H1 (cell line): ENCODE data around the gene CDHR2. TPM values are rescaled to one million over a fixed set of nuclear protein-coding genes. Genes with fewer than 3 reads are reported as not detected.
A peak's percentile ranks its signal among the peaks of the same experiment; 100 is the strongest.

Experiments used
- CTCF ChIA-PET: fragments of 300-600 bp; sonication (Branson Sonifier 250); formaldehyde crosslinking; loops from one replicate; lab custom pipeline; 2021; ENCODE audit not compliant: partially characterized antibody; lab: Charles Lee
- POLR2A ChIA-PET: fragments of 300-600 bp; sonication (Branson Sonifier 250); formaldehyde crosslinking; loops from one replicate; lab custom pipeline; 2021; ENCODE audit warnings: inconsistent platforms; ENCODE audit not compliant: partially characterized antibody; lab: Charles Lee
- DNase-seq, 2 experiments: peaks; one replicate each; pipeline versions ENCODE4 v3.0.0 to v3.0.0-alpha.2; 2010 to 2022; ENCODE audit warnings: low spot score in 2 of 2, low read depth in 1 of 2, mixed read lengths in 1 of 2
- FAIRE-seq: peaks from 2 replicates; lab custom pipeline; 2011; peaks lifted over from hg19 to GRCh38; lab: Jason Lieb, UNC
- H2AFZ ChIP-seq: 2 replicates; pipeline ENCODE4 v1.8.1; 2012; ENCODE audit warnings: low read length, inconsistent platforms
- H2AK5ac ChIP-seq: 2 replicates; pipeline ENCODE4 v1.6.1; 2013; ENCODE audit warnings: low read depth, low read length
- H2BK120ac ChIP-seq: replicated peaks from 2 replicates; pipeline ENCODE3; 2013; ENCODE audit warnings: low read depth, low read length, inconsistent platforms
- H2BK12ac ChIP-seq: 2 replicates; pipeline ENCODE4 v1.6.1; 2013; ENCODE audit warnings: low read depth, low read length
- H2BK15ac ChIP-seq: 2 replicates; pipeline ENCODE4 v1.6.1; 2013; ENCODE audit warnings: low read length
- H2BK20ac ChIP-seq: 2 replicates; pipeline ENCODE4 v1.6.1; 2013; ENCODE audit warnings: low read length
- H2BK5ac ChIP-seq: 2 replicates; pipeline ENCODE4 v1.6.1; 2013; ENCODE audit warnings: low read depth, low read length
- H3K14ac ChIP-seq: 2 replicates; pipeline ENCODE4 v1.6.1; 2013; ENCODE audit warnings: inconsistent platforms; ENCODE audit not compliant: insufficient read length
- H3K18ac ChIP-seq: 2 replicates; pipeline ENCODE4 v1.6.1; 2013; ENCODE audit warnings: low read length; ENCODE audit errors: extremely low read depth
- H3K23ac ChIP-seq: 2 replicates; pipeline ENCODE4 v1.6.1; 2013; ENCODE audit warnings: inconsistent platforms; ENCODE audit not compliant: insufficient read length
- H3K23me2 ChIP-seq: 2 replicates; pipeline ENCODE4 v1.6.1; 2013; ENCODE audit warnings: low read depth, low read length
- H3K27ac ChIP-seq: 2 replicates; pipeline ENCODE4 v1.6.1; 2011; ENCODE audit warnings: low read depth, low read length, inconsistent platforms
- H3K27me3 ChIP-seq, 4 experiments: replicated peaks in 1 of 4; 1 replicate in 1 of 4; 2 replicates in 3 of 4; pipeline versions ENCODE4 v1.6.1 to v1.8.1; 2011 to 2013; ENCODE audit warnings: low read length in 3 of 4, mild to moderate bottlenecking in 3 of 4, inconsistent platforms in 2 of 4, mixed read lengths in 2 of 4, moderate library complexity in 1 of 4; ENCODE audit not compliant: control insufficient read depth in 3 of 4, insufficient read depth in 3 of 4; ENCODE audit errors: extremely low read depth in 1 of 4
- H3K36me3 ChIP-seq, 4 experiments: 2 replicates each; pipeline versions ENCODE4 v1.6.1 to v1.8.1; 2011 to 2013; ENCODE audit warnings: mild to moderate bottlenecking in 4 of 4, low read length in 3 of 4, moderate library complexity in 2 of 4, control low read depth in 1 of 4, inconsistent platforms in 1 of 4; ENCODE audit not compliant: insufficient read depth in 4 of 4, control insufficient read depth in 2 of 4
- H3K4ac ChIP-seq: replicated peaks from 2 replicates; pipeline ENCODE3; 2013; ENCODE audit warnings: low read length, low read depth, mixed read lengths, inconsistent platforms; ENCODE audit not compliant: insufficient read length
- H3K4me1 ChIP-seq, 4 experiments: replicated peaks in 1 of 4; 1 replicate in 1 of 4; 2 replicates in 3 of 4; pipeline versions ENCODE4 v1.6.1 to v1.8.1; 2011 to 2013; ENCODE audit warnings: low read length in 3 of 4, inconsistent platforms in 2 of 4, mixed read lengths in 1 of 4; ENCODE audit not compliant: insufficient read depth in 4 of 4, control insufficient read depth in 3 of 4
- H3K4me2 ChIP-seq, 2 experiments: 2 replicates each; pipeline versions ENCODE4 v1.6.1 to v1.8.1; 2011 to 2013; ENCODE audit warnings: low read depth in 2 of 2, low read length in 2 of 2, control low read depth in 1 of 2, inconsistent platforms in 1 of 2, mild to moderate bottlenecking in 1 of 2; ENCODE audit not compliant: insufficient read depth in 1 of 2
- H3K4me3 ChIP-seq, 4 experiments: fragments of 200-600, 300-600 bp in 1 of 4; sonication (generic), shearing (Covaris generic), sonication (Bioruptor Twin) in 1 of 4; 2 replicates each; pipeline versions ENCODE4 v1.5.1 to v1.8.1; 2011 to 2016; ENCODE audit warnings: low read length in 4 of 4, low read depth in 3 of 4, control low read depth in 2 of 4, inconsistent platforms in 2 of 4, mild to moderate bottlenecking in 2 of 4, mixed read lengths in 1 of 4, moderate library complexity in 1 of 4; ENCODE audit not compliant: insufficient read depth in 2 of 4; ENCODE audit errors: extremely low read depth in 1 of 4
- H3K56ac ChIP-seq: replicated peaks from 2 replicates; pipeline ENCODE3; 2013; ENCODE audit warnings: low read depth, mild to moderate bottlenecking, mixed read lengths, low read length, inconsistent platforms; ENCODE audit not compliant: insufficient read length
- H3K79me1 ChIP-seq: 2 replicates; pipeline ENCODE4 v1.6.1; 2013; ENCODE audit warnings: low read depth, low read length, control low read depth
- H3K79me2 ChIP-seq, 2 experiments: 2 replicates each; pipeline versions ENCODE4 v1.6.1 to v1.8.1; 2012 to 2013; ENCODE audit warnings: low read length in 2 of 2, mild to moderate bottlenecking in 2 of 2, inconsistent platforms in 1 of 2; ENCODE audit not compliant: insufficient read depth in 2 of 2, control insufficient read depth in 1 of 2
- H3K9ac ChIP-seq, 4 experiments: replicated peaks in 1 of 4; 1 replicate in 1 of 4; 2 replicates in 3 of 4; pipeline versions ENCODE4 v1.6.1 to v1.8.1; 2011 to 2013; ENCODE audit warnings: low read depth in 3 of 4, low read length in 3 of 4, control low read depth in 2 of 4, mild to moderate bottlenecking in 2 of 4, moderate library complexity in 2 of 4, inconsistent platforms in 1 of 4; ENCODE audit errors: extremely low read depth in 1 of 4
- H3K9me3 ChIP-seq, 2 experiments: 2 replicates each; pipeline versions ENCODE4 v1.6.1 to v1.8.1; 2012 to 2013; ENCODE audit warnings: mild to moderate bottlenecking in 2 of 2, moderate library complexity in 2 of 2, control low read depth in 1 of 2, inconsistent platforms in 1 of 2, low read depth in 1 of 2, low read length in 1 of 2, mixed read lengths in 1 of 2; ENCODE audit not compliant: insufficient read depth in 2 of 2
- H4K20me1 ChIP-seq, 2 experiments: replicated peaks in 1 of 2; 2 replicates each; pipeline versions ENCODE3 to v1.8.1; 2011 to 2013; ENCODE audit warnings: inconsistent platforms in 2 of 2, low read length in 2 of 2, mild to moderate bottlenecking in 1 of 2; ENCODE audit not compliant: insufficient read depth in 2 of 2, control insufficient read depth in 1 of 2
- H4K5ac ChIP-seq: 2 replicates; pipeline ENCODE4 v1.6.1; 2013; ENCODE audit warnings: low read length, low read depth, mixed read lengths, inconsistent platforms; ENCODE audit not compliant: insufficient read length
- H4K8ac ChIP-seq: 2 replicates; pipeline ENCODE4 v1.8.0; 2013; ENCODE audit warnings: mild to moderate bottlenecking, moderate library complexity, low read length, inconsistent platforms; ENCODE audit not compliant: insufficient read depth; ENCODE audit errors: extremely low read depth
- H4K91ac ChIP-seq: replicated peaks from 2 replicates; pipeline ENCODE3; 2013; ENCODE audit warnings: low read length, mixed read lengths, inconsistent platforms; ENCODE audit not compliant: insufficient read length
- TAF1 ChIP-seq: IDR thresholded peaks from 2 replicates; pipeline ENCODE4 v1.6.1; 2011; ENCODE audit warnings: mild to moderate bottlenecking, low read depth, low read length
- TBP ChIP-seq: IDR thresholded peaks from 2 replicates; pipeline ENCODE4 v1.6.1; 2011; ENCODE audit warnings: low read depth, low read length, improper control_type of control experiment
- WGBS, 2 experiments: shearing (Covaris generic) in 1 of 2; methylation state at CpG; one replicate each; pipeline versions ENCODE4 v1.1.6 to v1.1.7; 2013 to 2015; ENCODE audit warnings: low lambda C conversion rate in 2 of 2, mixed read lengths in 2 of 2, inconsistent platforms in 1 of 2, low coverage in 1 of 2, missing lambda C conversion rate in 1 of 2; ENCODE audit not compliant: insufficient replicate concordance in 2 of 2, insufficient coverage in 1 of 2, insufficient read length in 1 of 2; ENCODE audit errors: extremely low coverage in 1 of 2, missing lambda C conversion rate in 1 of 2; 5-methylcytosine and 5-hydroxymethylcytosine counted together
- polyA plus RNA-seq, 7 experiments: library from polyadenylated mRNA; depleted of rRNA in 3 of 7; stranded (reverse) in 5 of 7; unstranded in 2 of 7; fragments of >200 nt in 5 of 7; fragments of 200-250 nt in 2 of 7; gene quantifications; 1 replicate in 5 of 7; 2 replicates in 1 of 7; 4 replicates in 1 of 7; pipeline versions ENCODE4 v1.2.1 to v1.2.3, GENCODE V29; 2011 to 2013; ENCODE audit warnings: missing spikeins in 2 of 7, mixed read lengths in 2 of 7
- total RNA-seq: library from RNA; stranded (reverse); fragmentation: NEBNext Ultra II Directional; extraction: Animal tissue kit (Norgen Biotek cat#: 25700); gene quantifications from 2 replicates; pipeline ENCODE4 v1.2.1, GENCODE V29; 2021

The CDHR2 gene
- total and polyA plus RNA-seq, 2 of the 8 experiments (the other 6 are each of a cell fraction or from before 2014, with no cell fraction given) = 0.02 to 0.43 TPM

- Histone ChIP-seq H2AFZ (no peak overlapping the region), H4K8ac (no peak overlapping the region), H3K4me2 (no peak overlapping the region), H2AK5ac (no peak overlapping the region), H2BK5ac (no peak overlapping the region), H3K4me1 (peaks cover 0 to 6% (median 4%) of the 10 kb centered on the region in 4 experiments; a peak in 6 of 7 replicates), H3K4me3 (no peak overlapping the region), H3K23ac (no peak overlapping the region), H4K5ac (no peak overlapping the region), H3K18ac (no peak overlapping the region), H3K9me3 (peaks cover 0 to 5% of the 10 kb centered on the region in 2 experiments; a peak in 1 of 4 replicates), H2BK20ac (no peak overlapping the region), H2BK15ac (no peak overlapping the region), H3K4ac (no peak overlapping the region), H3K9ac (no peak overlapping the region), H3K27ac (no peak overlapping the region), H4K20me1 (peaks cover 0 to 6% of the 10 kb centered on the region in 2 experiments), H3K56ac (no peak overlapping the region), H3K36me3 (no peaks in the 10 kb centered on the region), H3K27me3 (peaks cover 6 to 37% (median 24%) of the 10 kb centered on the region in 4 experiments; a peak in 6 of 7 replicates), H4K91ac (no peak overlapping the region), H3K79me2 (no peaks in the 10 kb centered on the region), H3K79me1 (no peaks in the 10 kb centered on the region), H3K23me2 (peaks cover 5% of the 10 kb centered on the region; the same call in 1 of the 2 replicates), H2BK120ac (no peak overlapping the region), H2BK12ac (peak overlapping the region; percentile 68; the same call in 1 of the 2 replicates), H3K14ac (no peak overlapping the region)
- 78% methylated on average over 8 of the region's 8 CpGs; no CpG with 5 or more reads in 1 of the 2 experiments for WGBS, 2 experiments
- DNase-seq = no peak
- CTCF ChIA-PET = no interaction called here
- POLR2A ChIA-PET = interaction anchor here (1.8 kb wide), 1 partner anchor 78 kb away, joined by 6 read pairs; the partner anchor contains the start of gene RNF44
- no peak for FAIRE-seq
- TF ChIP-seq TBP (no peak), TAF1 (no peak)
Measured at GRCh38 chr5:176614805-176615478, 65.8 kb downstream of the CDHR2 start.
